C1 segment of cervical spinal cord (tissue), 14 donors: ENCODE results near the gene OAS1.

Experiments used
- DNase-seq, 14 donors: peaks; one replicate each; lab custom pipeline; 2025; lab: John Stamatoyannopoulos, UW

OAS1 gene

DNA sequence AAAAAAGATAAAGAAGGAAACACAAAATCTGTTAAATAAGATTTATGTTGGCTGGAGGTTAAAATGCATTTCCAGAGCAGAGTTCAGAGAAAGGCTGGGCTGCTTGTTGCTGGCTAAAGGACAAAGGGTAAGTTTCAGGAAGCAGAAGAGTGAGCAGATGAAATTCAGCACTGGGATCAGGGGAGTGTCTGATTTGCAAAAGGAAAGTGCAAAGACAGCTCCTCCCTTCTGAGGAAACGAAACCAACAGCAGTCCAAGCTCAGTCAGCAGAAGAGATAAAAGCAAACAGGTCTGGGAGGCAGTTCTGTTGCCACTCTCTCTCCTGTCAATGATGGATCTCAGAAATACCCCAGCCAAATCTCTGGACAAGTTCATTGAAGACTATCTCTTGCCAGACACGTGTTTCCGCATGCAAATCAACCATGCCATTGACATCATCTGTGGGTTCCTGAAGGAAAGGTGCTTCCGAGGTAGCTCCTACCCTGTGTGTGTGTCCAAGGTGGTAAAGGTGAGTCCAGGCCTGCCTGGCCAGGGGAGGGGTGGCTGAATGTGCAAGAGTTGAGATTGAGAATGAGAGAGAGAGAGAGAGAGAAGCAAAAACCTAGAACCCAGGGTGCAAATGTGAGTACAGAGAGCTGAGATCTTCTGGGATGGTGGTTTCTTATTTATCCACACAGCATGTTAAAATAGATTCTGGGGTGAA is at the start of gene OAS1:
Gene OAS1, plus strand, starts transcription at position 251 of the 703 bp plus-strand sequence. Its CDS starts 78 bp downstream, at position 329.
- peak in 5 of 14 donors; percentile 13 to 40 (median 24) for DNase-seq

DNA sequence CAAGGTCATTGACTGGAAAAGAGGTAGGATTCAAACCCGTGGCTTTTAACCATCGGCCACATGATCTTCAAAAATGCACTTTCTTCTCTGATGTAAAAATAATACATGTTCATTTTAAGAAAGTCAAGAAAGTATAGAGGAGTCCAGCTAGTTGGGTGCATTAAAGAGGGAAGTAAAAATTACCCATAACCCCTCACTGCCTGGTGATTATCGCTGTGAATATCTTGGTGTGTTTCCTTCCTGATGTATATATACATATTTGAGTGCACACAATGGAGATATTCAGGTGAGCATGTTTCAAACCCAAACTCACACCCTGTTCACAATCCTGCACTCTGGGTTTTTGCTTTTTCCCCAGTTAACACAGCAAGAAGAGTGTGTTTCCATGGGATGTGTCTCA is 47.5 kb upstream of the OAS1 start:
- DNase-seq = no peak

- no peak for DNase-seq
Observed at GRCh38 chr12:112860181-112860580, 46.6 kb upstream of the OAS1 start.

DNA sequence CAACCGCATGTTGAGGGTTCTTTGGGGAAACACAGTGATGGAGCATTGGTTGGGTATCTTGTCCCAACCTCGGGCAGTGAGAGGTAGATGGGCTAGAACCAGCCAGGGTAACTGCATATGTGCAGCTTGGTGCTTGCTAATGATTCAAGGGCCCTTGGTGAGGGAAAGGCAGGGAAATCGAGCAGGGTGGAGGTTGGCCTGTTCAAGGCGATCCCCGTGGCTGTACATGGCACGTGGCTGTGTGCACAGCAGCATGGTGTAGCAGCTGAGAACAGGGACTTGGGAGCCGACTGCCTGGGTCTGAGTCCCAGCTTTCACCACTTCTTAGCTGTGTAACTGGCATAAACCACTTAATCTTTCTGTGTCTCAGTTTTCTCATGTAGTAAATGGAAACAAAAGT is 45.5 kb upstream of the OAS1 start:
- no peak for DNase-seq

GRCh38 chr12:112862636-112863290 is 44.0 kb upstream of the OAS1 start:
- peak in 1 of 14 donors; percentile 17 for DNase-seq

- no peak for DNase-seq
Observed at GRCh38 chr12:112868459-112869041, 38.2 kb upstream of the OAS1 start.

- DNase-seq = no peak
Observed at GRCh38 chr12:112869091-112869490, 37.7 kb upstream of the OAS1 start.

GRCh38 chr12:112869778-112870177 is 37.0 kb upstream of the OAS1 start:
- DNase-seq = peak in 1 of 14 donors; percentile 45

DNA sequence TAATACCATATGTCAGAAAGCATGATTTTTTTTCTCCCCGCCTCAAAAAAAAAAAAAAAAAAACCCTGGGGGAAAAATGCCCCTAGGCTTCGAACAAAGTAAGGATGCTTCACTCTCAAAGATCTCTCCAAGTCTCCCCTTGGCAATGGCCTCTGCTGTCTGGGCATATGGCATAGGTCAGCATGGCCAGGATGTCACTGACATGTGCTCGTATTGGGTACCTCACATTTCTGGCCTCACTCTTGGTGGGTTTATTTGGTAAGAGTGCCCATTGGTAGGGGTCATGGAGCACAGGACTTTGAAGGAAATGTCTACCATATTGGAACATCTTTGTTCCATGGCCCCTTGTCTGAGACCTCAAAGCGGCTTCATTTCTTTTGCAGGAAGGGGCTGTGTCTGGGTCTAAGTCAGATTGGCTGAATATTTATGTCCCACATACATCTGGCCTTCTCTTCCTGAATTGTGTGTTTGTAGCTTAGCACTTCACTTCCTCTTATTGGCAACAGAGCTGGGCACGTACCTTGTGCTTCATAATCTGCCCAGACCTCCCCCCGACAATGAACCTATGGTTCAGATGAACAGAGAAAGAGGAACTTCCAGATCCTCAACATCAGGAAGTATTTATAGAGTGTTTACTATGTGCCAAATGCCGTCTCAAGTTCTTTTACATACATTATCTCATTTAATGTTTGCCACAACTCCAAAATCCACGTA is 36.3 kb upstream of the OAS1 start:
- DNase-seq = no peak

GRCh38 chr12:112875608-112876007 is 31.2 kb upstream of the OAS1 start:
- no peak for DNase-seq

GRCh38 chr12:112876506-112876905 is 30.3 kb upstream of the OAS1 start:
- no peak for DNase-seq

DNA sequence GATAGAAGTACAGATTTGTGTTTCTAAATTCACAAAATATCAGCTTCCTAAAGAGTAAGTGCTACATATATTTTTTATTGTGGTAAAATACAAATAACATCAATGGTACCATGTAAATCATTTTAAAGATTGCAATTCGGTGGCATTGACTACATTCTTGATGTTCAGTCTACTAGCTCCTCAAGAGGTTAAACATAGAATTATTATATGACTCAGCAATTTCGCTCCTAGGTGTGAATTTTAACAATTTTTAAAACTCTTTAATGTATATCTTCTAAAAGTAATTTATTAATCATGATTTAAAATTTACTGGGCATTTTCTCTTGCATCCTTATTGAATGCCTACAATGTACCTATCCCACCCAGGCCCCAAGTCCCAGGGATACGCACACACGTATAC is 29.8 kb upstream of the OAS1 start:
- no peak for DNase-seq

DNA sequence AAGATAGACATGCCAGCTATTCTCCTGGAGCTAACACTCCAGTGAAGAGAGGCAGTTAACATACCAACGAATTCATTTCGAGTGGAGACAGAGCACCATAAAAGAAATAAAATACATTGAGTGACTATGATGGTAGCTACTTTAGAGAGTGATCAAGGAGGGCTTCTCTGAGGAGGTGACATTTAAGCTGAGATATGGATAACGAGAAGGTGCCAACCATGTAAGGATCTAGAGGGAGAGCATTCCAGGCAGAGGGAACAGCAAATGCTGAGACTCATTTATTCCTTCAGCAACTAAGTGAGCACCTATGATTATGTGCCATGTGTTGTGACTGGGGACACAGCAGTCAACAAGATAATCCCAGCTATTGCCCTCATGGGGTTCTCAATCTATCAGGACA is 28.3 kb upstream of the OAS1 start:
- DNase-seq = no peak

- no peak for DNase-seq
Observed at GRCh38 chr12:112879191-112879705, 27.5 kb upstream of the OAS1 start.

DNA sequence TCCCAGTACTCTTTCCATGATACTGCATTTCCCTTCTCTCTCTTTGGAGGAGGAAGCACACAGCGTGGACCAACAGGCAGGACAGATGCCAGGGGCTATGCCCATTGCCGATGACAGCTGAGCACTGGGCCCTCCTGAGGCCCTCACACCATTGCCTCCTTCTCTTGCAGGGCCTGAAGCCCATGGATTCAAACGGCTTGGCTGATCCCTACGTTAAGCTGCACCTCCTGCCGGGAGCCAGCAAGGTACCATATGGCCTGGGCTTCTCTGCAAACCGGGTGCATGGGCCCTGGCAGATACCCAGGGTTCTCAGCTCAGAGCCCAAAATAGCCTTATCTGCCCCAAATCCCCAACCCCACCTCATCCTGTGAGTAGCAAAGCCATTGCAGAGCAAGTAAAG is 25.2 kb upstream of the OAS1 start:
- DNase-seq = peak in 4 of 14 donors; percentile 18 to 99 (median 38)

DNA sequence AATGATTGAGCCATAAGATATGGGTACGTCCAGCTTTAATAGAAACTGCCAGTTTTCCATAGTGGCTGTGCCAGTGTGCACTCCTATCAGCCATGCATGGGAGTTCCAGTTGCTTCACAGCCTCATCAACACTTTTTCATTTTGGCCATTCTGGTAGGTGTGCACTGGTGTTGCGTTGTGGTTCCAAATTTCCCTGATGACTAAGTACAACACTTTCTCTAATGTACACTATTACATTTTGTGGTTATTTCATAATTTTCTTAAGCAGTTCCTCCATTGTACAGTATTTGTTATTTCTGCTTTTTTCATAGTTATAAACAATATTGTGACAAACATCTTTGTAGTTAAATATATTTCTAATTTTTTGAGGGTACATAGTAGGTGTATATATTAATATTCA is 21.5 kb upstream of the OAS1 start:
- no peak for DNase-seq

DNA sequence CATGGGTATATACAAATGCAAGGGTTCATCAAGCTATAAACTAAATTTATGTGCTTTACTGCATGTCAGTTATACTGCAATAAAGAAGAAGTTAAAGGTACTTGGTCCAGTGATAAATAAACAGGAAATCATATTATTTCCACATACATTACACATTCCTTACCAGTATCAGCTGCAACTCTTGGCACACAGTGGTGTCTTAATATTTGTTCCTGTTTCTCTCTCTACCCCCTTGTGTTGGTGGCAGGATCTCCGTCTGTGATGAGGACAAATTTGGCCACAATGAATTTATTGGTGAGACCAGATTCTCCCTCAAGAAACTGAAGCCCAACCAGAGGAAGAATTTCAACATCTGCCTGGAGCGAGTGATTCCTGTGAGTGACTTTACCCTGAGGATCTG is 19.2 kb upstream of the OAS1 start:
- no peak for DNase-seq

GRCh38 chr12:112891093-112892024 is 15.4 kb upstream of the OAS1 start:
- DNase-seq = peak in 3 of 14 donors; percentile 10 to 55 (median 20)

GRCh38 chr12:112892856-112893255 is 13.9 kb upstream of the OAS1 start:
- DNase-seq = no peak

DNA sequence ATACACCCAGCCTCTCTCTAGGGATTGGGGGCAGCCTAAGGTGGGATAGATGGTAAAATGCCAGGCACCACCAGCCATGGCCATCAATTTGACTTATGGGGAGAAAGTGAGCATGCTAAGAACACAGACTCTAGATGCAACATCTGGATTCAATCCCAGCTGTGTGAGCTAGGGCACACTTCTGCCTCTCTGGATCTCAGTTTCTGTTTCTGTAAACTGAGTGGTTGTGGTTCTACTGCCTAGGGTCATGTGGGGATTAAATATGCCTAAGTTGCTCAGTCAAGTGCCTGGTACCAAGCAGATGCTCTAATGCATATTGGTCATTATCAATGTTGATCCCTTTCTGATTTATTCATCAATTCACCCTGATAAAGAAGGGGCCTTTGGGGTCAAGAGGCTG is 12.6 kb upstream of the OAS1 start:
- DNase-seq = peak in 1 of 14 donors; percentile 2

DNA sequence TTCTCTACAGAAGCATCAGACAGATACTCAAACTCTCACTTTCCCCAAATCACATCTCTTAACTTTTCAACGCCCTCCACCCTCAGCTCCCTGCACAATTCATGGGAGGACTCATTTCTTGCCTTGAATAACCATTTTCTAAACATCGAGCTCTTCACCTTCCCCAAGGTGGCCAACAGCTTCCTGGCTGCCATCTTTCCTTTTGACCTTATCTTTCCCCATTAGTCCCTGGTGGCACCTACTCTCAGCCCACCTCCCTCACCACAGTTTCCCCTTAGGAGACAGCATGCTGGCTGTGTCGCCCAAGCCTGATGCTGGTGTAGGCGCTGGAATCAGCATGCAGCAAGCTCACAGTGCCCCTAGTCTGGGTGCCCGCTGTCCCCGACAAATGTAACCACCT is 8.4 kb upstream of the OAS1 start:
- DNase-seq = no peak
